ENCODE measurements around the gene TBC1D22B. TPM values are rescaled to one million over a fixed set of nuclear protein-coding genes. Genes with fewer than 3 reads are reported as not detected.
A peak's percentile ranks its signal among the peaks of the same experiment; 100 is the strongest.

Gene TBC1D22B
- total RNA-seq, 1 donor from 2014 or later: 12.5 TPM

- Histone ChIP-seq H3K9me3 (no peaks in the 10 kb centered on the region), H3K27ac (no peak overlapping the region), H3K36me3 (peaks cover 0 to 58% of the 10 kb centered on the region in 2 donors), H3K27me3 (no peaks in the 10 kb centered on the region), H3K4me1 (peaks cover 20% of the 10 kb centered on the region), H3K4me3 (no peak overlapping the region)
- no peak for TF ChIP-seq POLR2A (IDR thresholded peaks at IDR 0.05)
- no peak for TF ChIP-seq CTCF (IDR thresholded peaks at IDR 0.05)
- no peak for TF ChIP-seq POLR2AphosphoS5 (IDR thresholded peaks at IDR 0.05; ENCODE audit: insufficient read depth in 1 of 2, low read depth in 1 of 2)
- intact Hi-C loops (cut with DNase I): no loop called here
- no peak for DNase-seq (ENCODE audit: extremely low spot score in 2 of 2)
Measured at GRCh38 chr6:37282371-37282770, 24.8 kb downstream of the TBC1D22B start.

- TF ChIP-seq POLR2AphosphoS5 (IDR thresholded peaks at IDR 0.05; ENCODE audit: insufficient read depth in 1 of 2, low read depth in 1 of 2) (no peak), POLR2A (IDR thresholded peaks at IDR 0.05) (no peak), CTCF (IDR thresholded peaks at IDR 0.05) (no peak)
- H3K36me3 ChIP-seq: peaks cover 0 to 58% of the 10 kb centered on the region in 2 donors
- H3K4me3 ChIP-seq: no peak overlapping the region
- H3K4me1 ChIP-seq: peaks cover 20% of the 10 kb centered on the region
- intact Hi-C loops (cut with DNase I): no loop called here
- no peaks in the 10 kb centered on the region for H3K27me3 ChIP-seq
- DNase-seq (ENCODE audit: extremely low spot score in 2 of 2): no peak
- no peaks in the 10 kb centered on the region for H3K9me3 ChIP-seq
- H3K27ac ChIP-seq: peak overlapping the region; percentile 54
Measured at GRCh38 chr6:37283268-37283667, 25.7 kb downstream of the TBC1D22B start.

- Histone ChIP-seq H3K4me1 (peaks cover 20% of the 10 kb centered on the region), H3K36me3 (peaks cover 0 to 58% of the 10 kb centered on the region in 2 donors), H3K27ac (peak overlapping the region; percentile 54), H3K27me3 (no peaks in the 10 kb centered on the region), H3K9me3 (no peaks in the 10 kb centered on the region), H3K4me3 (no peak overlapping the region)
- no peak for DNase-seq (ENCODE audit: extremely low spot score in 2 of 2)
- peak in 1 of 2 donors; percentile 53 for TF ChIP-seq POLR2AphosphoS5 (IDR thresholded peaks at IDR 0.05; ENCODE audit: insufficient read depth in 1 of 2, low read depth in 1 of 2)
- no peak for TF ChIP-seq CTCF (IDR thresholded peaks at IDR 0.05)
- TF ChIP-seq POLR2A (IDR thresholded peaks at IDR 0.05): no peak
- intact Hi-C loops (cut with DNase I): no loop called here
Measured at GRCh38 chr6:37283671-37284151, 26.1 kb downstream of the TBC1D22B start.

DNA sequence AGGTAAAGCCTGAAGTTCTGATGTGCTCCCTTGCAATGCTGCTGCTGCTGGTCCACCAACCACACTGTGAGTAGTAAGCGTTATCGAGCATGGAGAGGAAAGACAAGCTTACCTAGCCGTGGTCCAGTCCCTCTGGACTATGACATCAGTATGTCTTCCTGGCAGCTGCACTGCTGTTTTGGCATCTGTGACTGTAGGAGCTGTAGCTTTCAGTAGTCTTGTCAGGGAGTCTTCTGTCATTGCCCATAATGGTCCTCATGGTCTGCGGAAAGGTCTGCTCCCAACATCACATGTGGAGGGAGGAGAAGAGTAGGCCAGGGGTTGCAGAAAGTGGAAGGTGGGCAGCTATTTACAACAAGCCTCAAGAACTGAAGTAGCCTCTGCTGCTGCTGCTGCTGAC lies 27.2 kb downstream of the TBC1D22B start:
- peaks cover 20% of the 10 kb centered on the region for H3K4me1 ChIP-seq

More for the DNA sequence above, 27.2 kb downstream of the TBC1D22B start:
- intact Hi-C loops (cut with DNase I): no loop called here
- Histone ChIP-seq H3K27me3 (no peaks in the 10 kb centered on the region), H3K4me3 (no peak overlapping the region), H3K36me3 (peaks cover 0 to 53% of the 10 kb centered on the region in 2 donors), H3K27ac (peak overlapping the region; percentile 54), H3K9me3 (no peaks in the 10 kb centered on the region)
- TF ChIP-seq POLR2A (IDR thresholded peaks at IDR 0.05) (no peak), POLR2AphosphoS5 (IDR thresholded peaks at IDR 0.05; ENCODE audit: insufficient read depth in 1 of 2, low read depth in 1 of 2) (no peak), CTCF (IDR thresholded peaks at IDR 0.05) (no peak)
- DNase-seq (ENCODE audit: extremely low spot score in 2 of 2): no peak
